Activated CD8-positive, alpha-beta memory T cell treated with anti-CD3 and anti-CD28 coated beads, Interleukin-2, amount 50 U/mL, for 1 hour (primary cell): ENCODE data around the gene POMT2.
"Not testable (repeated sequence)": the region's sequence is repeated elsewhere in the genome, so short reads cannot be mapped to it uniquely, and the experiment has no call there.

ENCODE experiments used
- DNase-seq: peaks from one replicate; pipeline ENCODE4 v3.0.0-alpha.2; 2020; ENCODE audit errors: extremely low read depth

Gene POMT2

GRCh38 chr14:77324816-77325745, 4.4 kb upstream of the POMT2 start:
- DNase-seq: no peak

- no peak for DNase-seq
These were observed 3.6 kb upstream of the POMT2 start for GRCh38 chr14:77324289-77324688.

GRCh38 chr14:77323571-77323970, 2.9 kb upstream of the POMT2 start:
- no peak for DNase-seq

- DNase-seq: no peak
These were observed 2.3 kb upstream of the POMT2 start for GRCh38 chr14:77322951-77323350.

- DNase-seq: no peak
These were observed 1.7 kb upstream of the POMT2 start for GRCh38 chr14:77322250-77322902.

GRCh38 chr14:77319422-77319821, 1.3 kb downstream of the POMT2 start:
- DNase-seq: no peak

- DNase-seq: not testable (repeated sequence)
These were observed 1.9 kb downstream of the POMT2 start for GRCh38 chr14:77318756-77319155.

- no peak for DNase-seq
These were observed 2.6 kb downstream of the POMT2 start for GRCh38 chr14:77318006-77318553.

GRCh38 chr14:77316872-77317301, 3.8 kb downstream of the POMT2 start:
- DNase-seq: no peak

- no peak for DNase-seq
These were observed 4.5 kb downstream of the POMT2 start for GRCh38 chr14:77316195-77316505.

- DNase-seq: no peak
These were observed 5.9 kb downstream of the POMT2 start for GRCh38 chr14:77314539-77315457.

- no peak for DNase-seq
These were observed 6.6 kb downstream of the POMT2 start for GRCh38 chr14:77314043-77314442.

GRCh38 chr14:77313371-77313770, 7.3 kb downstream of the POMT2 start:
- no peak for DNase-seq

GRCh38 chr14:77311217-77311616, 9.5 kb downstream of the POMT2 start:
- DNase-seq: no peak

- no peak for DNase-seq
These were observed 10.7 kb downstream of the POMT2 start for GRCh38 chr14:77310026-77310425.

- DNase-seq: no peak
These were observed 11.6 kb downstream of the POMT2 start for GRCh38 chr14:77309131-77309530.

- no peak for DNase-seq
These were observed 13.7 kb downstream of the POMT2 start for GRCh38 chr14:77306851-77307496.

GRCh38 chr14:77306416-77306815, 14.3 kb downstream of the POMT2 start:
- DNase-seq: no peak

GRCh38 chr14:77305696-77306095, 15.0 kb downstream of the POMT2 start:
- DNase-seq: no peak

- DNase-seq: no peak
These were observed 17.1 kb downstream of the POMT2 start for GRCh38 chr14:77303417-77304156.

GRCh38 chr14:77302926-77303325, 17.8 kb downstream of the POMT2 start:
- no peak for DNase-seq
